NCI-H82 treated with DMSO at 0.1 percent for 48 hours (cell line): ENCODE results near the gene UBD.

Source experiments
- DNase-seq: peaks from one replicate; lab custom pipeline; 2025; ENCODE audit not compliant: unreplicated experiment; lab: John Stamatoyannopoulos, UW

The UBD gene

GRCh38 chr6:29559524-29560287, at the start of gene UBD:
Gene UBD, minus strand, starts transcription at chr6:29559732. Its CDS starts 31 bp downstream, at chr6:29559701.
- no peak for DNase-seq

- no peak for DNase-seq
Measured at GRCh38 chr6:29608131-29608530, 48.6 kb upstream of the UBD start.

GRCh38 chr6:29603930-29604329, 44.4 kb upstream of the UBD start:
- no peak for DNase-seq

DNA sequence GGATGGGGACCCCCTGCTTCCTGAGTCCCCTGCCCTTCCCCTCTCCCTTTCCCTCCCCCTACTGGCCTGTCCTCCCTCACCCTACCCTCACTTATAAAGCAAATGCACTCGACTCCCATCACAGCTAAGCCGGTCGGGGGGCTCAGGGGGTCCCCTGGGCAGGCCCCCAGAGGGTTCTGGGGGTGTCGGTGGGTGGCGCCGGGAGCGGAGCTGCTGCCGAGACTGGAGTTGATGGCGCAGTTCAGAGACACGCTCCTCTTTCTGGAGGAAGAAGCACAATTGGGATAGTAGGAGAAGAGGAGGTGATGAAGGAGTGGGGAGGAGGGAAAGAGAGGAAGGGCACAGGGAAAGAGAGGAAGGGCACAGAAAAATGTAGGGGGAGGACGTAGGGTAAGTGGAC, 43.9 kb upstream of the UBD start:
- no peak for DNase-seq

GRCh38 chr6:29602564-29603361, 43.2 kb upstream of the UBD start:
- no peak for DNase-seq

GRCh38 chr6:29598172-29598747, 38.7 kb upstream of the UBD start:
- no peak for DNase-seq

- no peak for DNase-seq
Measured at GRCh38 chr6:29597184-29597583, 37.7 kb upstream of the UBD start.

DNA sequence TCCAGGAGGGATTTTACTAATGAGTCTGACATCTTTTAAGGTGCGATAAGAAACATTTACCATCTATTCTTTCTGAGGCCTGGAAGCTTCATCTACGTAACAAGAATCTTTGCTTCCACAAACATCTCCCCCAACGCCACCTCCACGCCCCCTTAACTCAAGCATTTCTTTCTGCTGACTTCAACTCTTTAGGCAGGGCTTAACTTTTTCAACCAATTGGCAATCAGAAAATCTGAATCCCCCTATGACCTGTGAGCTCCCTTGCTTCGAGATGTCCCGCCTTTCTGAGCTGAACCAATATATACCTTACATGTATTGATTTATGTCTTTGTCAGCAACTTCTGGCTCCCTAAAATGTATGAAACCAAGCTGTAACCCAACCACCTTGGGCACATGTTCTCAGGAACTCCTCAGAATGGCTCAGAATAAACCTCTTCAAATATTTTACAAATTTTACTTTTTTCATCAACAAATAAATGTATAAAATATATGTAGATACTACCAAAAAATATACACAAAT, 36.9 kb upstream of the UBD start:
- DNase-seq, result no peak

- DNase-seq, result no peak
Measured at GRCh38 chr6:29593199-29593855, 33.8 kb upstream of the UBD start.

DNA sequence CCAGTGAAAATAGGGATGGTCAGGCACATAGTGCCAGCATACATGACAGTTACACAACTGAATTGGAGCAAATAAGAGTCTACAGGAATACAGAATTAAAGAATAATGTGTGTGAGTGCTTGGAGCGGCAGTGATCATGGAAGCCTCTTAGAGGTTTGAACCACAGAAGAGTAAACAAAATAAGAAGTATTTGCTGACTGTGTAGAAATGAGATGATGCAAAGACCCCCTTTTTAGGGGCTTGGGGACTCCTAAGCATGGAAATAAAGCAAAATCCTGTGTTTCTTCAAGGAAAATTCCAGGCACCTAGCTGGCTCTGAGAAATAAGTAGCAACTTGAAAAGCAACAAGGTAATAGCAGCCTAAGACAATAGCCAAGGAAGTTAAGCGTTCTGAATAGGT, 32.1 kb upstream of the UBD start:
- DNase-seq, result no peak

DNA sequence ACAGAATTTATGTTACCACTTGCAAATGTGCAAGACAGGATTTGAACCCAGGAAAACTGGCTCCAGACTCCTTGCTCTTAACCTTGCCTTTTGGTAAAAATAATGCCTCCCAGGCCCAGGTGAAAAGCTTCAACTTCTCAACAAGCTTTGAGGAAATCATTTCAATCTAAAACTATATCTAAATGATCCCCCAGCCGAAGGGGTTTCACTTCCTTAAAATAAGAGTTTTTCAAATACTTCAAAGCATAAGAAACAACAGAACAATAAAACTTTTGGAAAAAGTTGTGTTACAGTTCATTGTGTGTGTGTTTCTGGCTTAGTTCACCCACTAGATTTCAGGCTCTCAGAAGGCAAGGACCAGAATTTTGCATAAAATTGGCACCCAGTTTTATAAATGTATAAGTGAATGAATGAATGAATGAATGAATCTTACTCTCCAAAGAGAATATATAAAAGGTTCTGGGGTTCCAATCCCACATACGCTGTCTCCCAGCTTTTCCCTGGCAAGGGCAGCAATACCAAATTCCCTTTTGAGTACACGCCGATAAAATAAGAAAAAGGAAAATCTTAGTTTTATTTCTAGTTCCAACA, 30.8 kb upstream of the UBD start:
- DNase-seq, result no peak

DNA sequence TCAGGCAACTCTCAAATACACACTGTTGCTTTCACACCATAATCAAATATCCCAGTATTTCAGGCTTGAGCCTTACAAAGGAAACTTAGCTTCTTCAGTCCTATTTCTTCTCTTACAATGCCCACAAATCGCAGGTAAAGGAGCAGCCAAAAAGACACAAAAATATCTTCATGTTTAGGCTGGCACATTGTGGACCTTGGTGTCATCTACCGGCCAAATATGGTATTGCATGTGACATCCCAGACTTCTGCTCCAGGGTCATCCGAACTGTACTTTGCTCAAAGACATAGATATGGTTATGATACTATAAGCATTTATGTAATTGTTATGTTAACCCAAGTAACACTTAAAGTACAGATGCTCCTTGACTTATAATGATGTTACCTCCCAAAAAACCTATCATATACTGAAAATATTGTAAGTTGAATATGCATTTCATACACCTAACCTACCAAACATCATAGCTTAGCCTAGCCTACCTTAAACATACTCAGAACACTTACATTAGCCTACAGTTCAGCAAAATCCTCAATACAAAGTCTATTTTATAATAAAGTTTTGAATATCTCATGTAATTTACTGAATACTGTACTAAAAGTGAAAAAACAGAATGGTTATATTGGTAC, 30.0 kb upstream of the UBD start:
- peak; percentile 34 for DNase-seq

- DNase-seq, result no peak
Measured at GRCh38 chr6:29584821-29585220, 25.3 kb upstream of the UBD start, which contains the start of gene OR2H2. Gene OR2H2, plus strand, starts transcription at chr6:29585121. Its CDS starts 2,824 bp downstream, at chr6:29587945.

DNA sequence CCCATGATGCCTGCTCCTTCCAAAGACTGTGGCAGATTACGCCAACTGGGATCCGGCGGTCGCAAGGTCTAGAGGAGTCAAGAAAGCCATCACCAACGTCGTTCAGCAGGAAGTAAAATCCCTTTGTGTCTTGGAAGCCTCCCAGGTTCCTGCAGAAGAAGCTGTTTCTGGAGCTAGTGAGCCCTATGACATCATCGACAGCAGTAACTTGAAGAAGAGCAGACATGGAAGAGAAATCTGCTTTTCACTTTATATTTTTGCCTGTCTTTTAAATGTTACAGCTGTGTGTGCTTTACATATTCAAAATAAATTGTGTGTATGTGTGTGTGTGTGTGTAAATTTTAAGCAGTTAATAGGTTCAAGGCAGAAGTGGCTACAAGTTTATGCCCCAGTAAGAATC, 18.0 kb upstream of the UBD start:
- no peak for DNase-seq

- DNase-seq, result no peak
Measured at GRCh38 chr6:29576056-29576455, 16.5 kb upstream of the UBD start.

- no peak for DNase-seq
Measured at GRCh38 chr6:29567991-29568390, 8.5 kb upstream of the UBD start.

- DNase-seq, result no peak
Measured at GRCh38 chr6:29567541-29567940, 8.0 kb upstream of the UBD start.

DNA sequence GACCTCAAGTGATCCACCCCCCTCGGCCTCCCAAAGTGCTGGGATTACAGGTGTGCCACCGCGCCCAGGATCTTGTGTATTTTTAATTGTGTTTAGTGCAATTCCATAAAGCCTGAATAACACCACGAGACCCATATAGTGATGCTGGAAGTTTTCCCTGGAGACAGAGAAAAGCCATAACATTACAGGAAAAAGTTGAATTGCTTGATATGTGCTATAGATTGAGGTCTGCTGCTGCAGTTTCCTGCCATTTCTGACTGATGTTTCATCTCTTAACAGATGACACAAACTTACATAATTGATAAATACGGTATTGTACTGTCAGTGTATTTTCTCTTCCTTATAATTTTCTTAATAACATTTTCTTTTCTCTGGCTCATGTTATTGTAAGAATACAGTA, 7.3 kb upstream of the UBD start:
- DNase-seq, result no peak

DNA sequence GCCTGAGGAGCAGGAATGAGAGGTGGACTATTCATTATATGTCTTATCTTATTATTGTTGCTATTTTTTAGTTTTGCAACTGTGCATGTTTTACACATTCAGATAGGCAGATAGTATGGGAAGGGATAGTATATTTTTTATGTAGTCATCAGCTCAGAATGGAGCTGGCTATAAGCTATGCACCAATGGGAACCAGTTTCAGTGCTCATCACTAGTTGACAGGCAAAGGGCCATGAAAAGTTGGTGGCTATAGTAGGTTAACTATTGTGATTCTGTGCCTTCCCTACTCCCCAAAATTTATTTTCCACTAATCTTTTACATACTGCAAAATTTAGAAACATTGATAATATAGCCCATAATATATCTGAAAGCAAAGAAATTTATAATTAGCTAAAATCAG, 5.3 kb upstream of the UBD start:
- no peak for DNase-seq

- no peak for DNase-seq
Measured at GRCh38 chr6:29563435-29563965, 4.0 kb upstream of the UBD start.
